ENCODE results near the gene MYOZ1. TPM values are rescaled to one million over a fixed set of nuclear protein-coding genes. Genes with fewer than 3 reads are reported as not detected.
A peak's percentile ranks its signal among the peaks of the same experiment; 100 is the strongest.

MYOZ1 gene
- total RNA-seq, 4 donors from 2014 or later, result 0.73 to 1.3 TPM; not detected in 2

GRCh38 chr10:73649876-73650536 lies 8.7 kb upstream of the MYOZ1 start:
- Histone ChIP-seq H3K4me1 (peaks cover 28% of the 10 kb centered on the region), H3K27ac (no peak overlapping the region), H3K27me3 (no peaks in the 10 kb centered on the region), H3K9me3 (no peaks in the 10 kb centered on the region), H3K36me3 (no peaks in the 10 kb centered on the region), H3K4me3 (no peak overlapping the region)
- no peak for DNase-seq (ENCODE audit: low spot score in 2 of 2)
- TF ChIP-seq POLR2A (IDR thresholded peaks at IDR 0.05) (no peak), EP300 (IDR thresholded peaks at IDR 0.05) (no peak), POLR2AphosphoS5 (IDR thresholded peaks at IDR 0.05) (no peak)
- TF ChIP-seq, protein P1, sequence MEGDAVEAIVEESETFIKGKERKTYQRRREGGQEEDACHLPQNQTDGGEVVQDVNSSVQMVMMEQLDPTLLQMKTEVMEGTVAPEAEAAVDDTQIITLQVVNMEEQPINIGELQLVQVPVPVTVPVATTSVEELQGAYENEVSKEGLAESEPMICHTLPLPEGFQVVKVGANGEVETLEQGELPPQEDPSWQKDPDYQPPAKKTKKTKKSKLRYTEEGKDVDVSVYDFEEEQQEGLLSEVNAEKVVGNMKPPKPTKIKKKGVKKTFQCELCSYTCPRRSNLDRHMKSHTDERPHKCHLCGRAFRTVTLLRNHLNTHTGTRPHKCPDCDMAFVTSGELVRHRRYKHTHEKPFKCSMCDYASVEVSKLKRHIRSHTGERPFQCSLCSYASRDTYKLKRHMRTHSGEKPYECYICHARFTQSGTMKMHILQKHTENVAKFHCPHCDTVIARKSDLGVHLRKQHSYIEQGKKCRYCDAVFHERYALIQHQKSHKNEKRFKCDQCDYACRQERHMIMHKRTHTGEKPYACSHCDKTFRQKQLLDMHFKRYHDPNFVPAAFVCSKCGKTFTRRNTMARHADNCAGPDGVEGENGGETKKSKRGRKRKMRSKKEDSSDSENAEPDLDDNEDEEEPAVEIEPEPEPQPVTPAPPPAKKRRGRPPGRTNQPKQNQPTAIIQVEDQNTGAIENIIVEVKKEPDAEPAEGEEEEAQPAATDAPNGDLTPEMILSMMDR (IDR thresholded peaks at IDR 0.05), result no peak
- WGBS, result 95% methylated on average over 6 of the region's 6 CpGs

DNA sequence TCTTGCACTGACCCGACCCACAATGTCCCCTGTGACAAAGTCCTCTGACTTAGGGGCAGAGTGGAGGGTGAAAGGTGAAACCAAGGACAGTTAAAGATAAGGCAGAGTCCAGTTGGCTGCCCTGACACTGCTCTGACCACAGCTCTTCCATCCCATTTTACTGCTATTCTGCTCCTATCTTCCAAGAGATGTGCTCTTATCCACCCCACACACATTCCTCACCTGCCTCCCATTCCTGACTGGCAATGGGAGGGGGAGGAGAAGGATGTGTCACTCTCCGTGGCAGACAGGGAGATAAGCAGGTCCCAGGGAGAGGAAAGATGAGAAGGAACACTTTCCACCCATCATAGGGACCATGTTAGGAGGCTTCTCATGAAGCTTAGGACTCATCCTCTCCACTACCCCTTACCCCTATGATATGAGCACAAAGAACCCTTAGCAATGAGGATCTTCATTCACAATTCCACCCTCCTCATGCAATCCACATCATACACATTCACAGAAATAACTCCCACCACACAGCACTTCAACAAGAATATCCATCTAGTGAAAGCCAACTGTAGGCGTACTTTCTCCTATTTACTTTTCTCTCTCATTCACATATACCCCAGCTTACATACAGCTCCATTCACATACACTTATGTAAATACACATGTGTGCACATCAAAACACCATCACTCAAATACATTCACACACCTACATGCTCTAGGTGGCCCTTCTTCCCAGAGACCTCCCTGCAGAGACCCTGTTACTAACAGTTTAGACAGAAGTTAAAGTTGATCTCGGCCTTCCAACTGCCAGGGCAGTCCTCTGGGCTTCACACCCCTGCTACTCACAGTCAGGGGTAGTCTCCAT lies 7.9 kb upstream of the MYOZ1 start:
- WGBS, result 77% methylated on average over 4 of the region's 4 CpGs
- H3K27ac ChIP-seq, result no peak overlapping the region
- no peak overlapping the region for H3K4me3 ChIP-seq
- no peaks in the 10 kb centered on the region for H3K9me3 ChIP-seq
- no peaks in the 10 kb centered on the region for H3K27me3 ChIP-seq
- H3K4me1 ChIP-seq, result peaks cover 27% of the 10 kb centered on the region
- no peak for TF ChIP-seq POLR2AphosphoS5 (IDR thresholded peaks at IDR 0.05)
- no peaks in the 10 kb centered on the region for H3K36me3 ChIP-seq
- DNase-seq (ENCODE audit: low spot score in 2 of 2), result no peak

DNA sequence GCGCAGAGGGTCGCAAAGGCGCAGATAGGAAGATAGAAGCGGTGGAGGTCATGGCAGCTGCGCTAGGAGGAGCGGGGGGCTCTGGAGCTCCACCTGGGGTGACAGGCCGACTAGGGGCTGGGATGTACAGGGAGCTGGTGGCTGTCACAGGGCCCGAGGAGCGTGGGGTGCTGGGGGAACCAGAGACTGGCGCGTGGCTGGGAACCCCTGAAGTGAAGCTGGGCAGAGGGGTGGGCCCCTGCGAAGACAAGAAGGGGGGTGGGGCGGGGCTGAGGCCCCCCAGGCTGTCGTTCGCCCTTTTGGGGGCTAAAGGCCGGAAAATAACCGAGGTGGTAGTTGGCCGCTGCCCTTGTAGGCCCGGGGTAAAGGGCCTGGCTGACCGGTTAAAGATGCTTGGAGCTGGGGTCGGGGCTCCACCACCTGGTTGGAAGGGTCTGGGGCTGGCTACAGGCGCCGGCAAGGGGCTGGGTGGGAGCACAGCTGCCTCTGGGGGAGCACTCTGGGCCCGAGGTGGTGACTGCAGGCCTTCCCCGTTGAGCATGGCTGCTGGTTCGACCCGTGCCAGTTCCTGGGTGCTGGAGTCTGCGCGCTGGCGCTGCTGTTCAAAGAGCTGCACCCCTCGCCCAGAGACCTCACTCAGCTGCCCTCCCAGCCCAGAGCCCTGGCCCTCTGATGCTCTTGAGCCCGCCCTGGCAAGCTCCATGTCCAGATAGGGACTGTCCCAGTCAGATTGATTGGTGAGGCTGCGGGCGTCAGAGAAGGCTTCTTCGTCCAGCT lies 6.8 kb upstream of the MYOZ1 start:
- WGBS, result 40% methylated on average over 23 of the region's 35 CpGs

DNA sequence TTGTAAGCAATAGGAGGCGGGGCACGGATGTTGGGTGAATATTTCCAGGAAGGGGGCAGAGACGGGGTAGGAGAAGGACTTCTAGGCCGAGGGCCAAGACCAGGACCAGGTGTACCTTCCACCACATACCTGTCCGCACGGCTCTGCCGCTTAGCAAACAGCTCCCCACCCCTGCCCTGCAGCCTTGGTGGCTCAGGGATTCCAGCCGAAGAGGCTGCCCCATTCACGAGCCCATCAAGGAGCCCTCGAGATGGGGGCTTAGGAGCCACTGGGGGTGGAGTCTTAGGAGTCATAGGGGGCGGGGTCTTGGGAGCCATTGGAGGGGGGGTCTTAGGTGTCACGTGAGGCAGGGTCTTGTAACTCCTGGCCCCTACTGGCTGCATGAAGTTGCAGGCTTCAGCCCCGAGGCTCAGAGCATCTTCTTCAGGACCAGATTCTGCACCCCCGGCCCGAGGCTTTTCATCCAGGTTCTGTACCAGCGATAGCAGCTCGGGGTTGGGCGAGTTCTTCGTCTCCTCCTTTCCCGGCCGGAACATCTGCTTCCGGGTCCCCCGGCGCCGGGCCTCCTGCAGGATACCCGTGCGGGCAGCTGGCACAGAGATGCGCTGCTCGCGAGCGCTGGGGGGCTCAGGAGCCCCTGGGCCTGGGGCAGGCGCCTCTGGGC lies 6.1 kb upstream of the MYOZ1 start:
- H3K27me3 ChIP-seq, result no peaks in the 10 kb centered on the region
- peak; percentile 82 to 86 for DNase-seq (ENCODE audit: low spot score in 2 of 2)
- H3K4me3 ChIP-seq, result peak overlapping the region; percentile 80
- peaks cover 27% of the 10 kb centered on the region for H3K4me1 ChIP-seq
- TF ChIP-seq, protein P1 (IDR thresholded peaks at IDR 0.05), result no peak
- TF ChIP-seq POLR2AphosphoS5 (IDR thresholded peaks at IDR 0.05), result no peak
- no peak for TF ChIP-seq EP300 (IDR thresholded peaks at IDR 0.05)
- 10% methylated on average over 17 of the region's 32 CpGs for WGBS
- no peaks in the 10 kb centered on the region for H3K9me3 ChIP-seq
- H3K36me3 ChIP-seq, result no peaks in the 10 kb centered on the region
- H3K27ac ChIP-seq, result peak overlapping the region; percentile 14

More for the DNA sequence above, 6.8 kb upstream of the MYOZ1 start:
- no peaks in the 10 kb centered on the region for H3K27me3 ChIP-seq
- peak overlapping the region; percentile 80 for H3K4me3 ChIP-seq
- H3K4me1 ChIP-seq, result peaks cover 27% of the 10 kb centered on the region
- H3K36me3 ChIP-seq, result no peaks in the 10 kb centered on the region
- DNase-seq (ENCODE audit: low spot score in 2 of 2), result no peak
- H3K27ac ChIP-seq, result peak overlapping the region; percentile 14
- TF ChIP-seq POLR2A (IDR thresholded peaks at IDR 0.05) (no peak), POLR2AphosphoS5 (IDR thresholded peaks at IDR 0.05) (no peak)
- H3K9me3 ChIP-seq, result no peaks in the 10 kb centered on the region

- Histone ChIP-seq H3K4me3 (peak overlapping the region; percentile 80), H3K4me1 (peaks cover 27% of the 10 kb centered on the region), H3K9me3 (no peaks in the 10 kb centered on the region), H3K27ac (no peak overlapping the region), H3K36me3 (no peaks in the 10 kb centered on the region), H3K27me3 (no peaks in the 10 kb centered on the region)
- no peak for DNase-seq (ENCODE audit: low spot score in 2 of 2)
- TF ChIP-seq POLR2AphosphoS5 (IDR thresholded peaks at IDR 0.05), result no peak
- TF ChIP-seq EP300 (IDR thresholded peaks at IDR 0.05), result no peak
- no peak for TF ChIP-seq POLR2A (IDR thresholded peaks at IDR 0.05)
- TF ChIP-seq, protein P1 (IDR thresholded peaks at IDR 0.05), result no peak
- WGBS, result 83% methylated on average over 7 of the region's 9 CpGs
Observed at GRCh38 chr10:73646598-73647041, 5.3 kb upstream of the MYOZ1 start.
